NCI-H2107 treated with DMSO at 0.1 percent for 48 hours (cell line): Measurements from ENCODE around the gene NIT1.

Source experiments
- DNase-seq: peaks from one replicate; lab custom pipeline; 2025; ENCODE audit not compliant: unreplicated experiment; lab: John Stamatoyannopoulos, UW

Gene NIT1

DNA sequence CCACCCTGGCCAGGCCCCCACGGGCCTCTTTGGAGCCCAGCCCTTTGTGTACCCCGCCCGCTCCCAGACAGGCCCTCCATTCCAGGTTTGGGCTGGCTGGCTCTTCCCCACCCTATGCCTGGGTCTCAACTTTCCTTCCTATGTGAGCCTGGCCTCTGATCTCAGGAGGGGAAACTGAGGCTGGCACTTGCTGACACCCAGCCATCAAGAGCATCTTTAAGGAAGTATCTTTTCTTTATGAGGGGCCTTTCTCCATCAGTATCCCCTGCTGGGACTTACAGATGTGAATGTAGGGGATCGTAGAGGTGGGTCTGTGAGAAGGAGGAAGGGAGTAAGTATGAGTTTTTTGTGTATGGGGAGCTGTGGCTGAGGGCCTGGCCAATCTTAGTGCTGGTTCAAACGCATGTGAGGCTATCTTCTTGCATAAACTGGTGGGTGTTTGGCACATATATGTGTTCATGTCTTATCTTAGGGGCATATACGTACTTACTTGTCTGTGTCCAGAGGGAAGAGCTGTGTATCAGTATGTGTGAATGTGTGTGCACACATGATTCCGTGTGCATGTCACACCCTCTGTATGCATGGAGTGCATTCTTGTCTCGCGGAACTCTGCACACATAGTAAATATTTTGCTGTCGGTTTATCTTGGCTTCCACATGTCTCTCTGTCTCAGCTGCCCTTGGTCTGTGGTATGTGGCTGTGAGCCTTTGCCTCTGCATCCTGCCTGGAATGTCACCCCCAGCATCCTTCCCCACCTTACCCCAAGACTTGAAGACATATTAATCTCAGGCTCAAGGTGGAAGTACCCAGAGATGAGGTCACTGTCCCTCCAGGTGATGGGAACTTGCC lies 33.9 kb upstream of the NIT1 start:
- DNase-seq = no peak

GRCh38 chr1:161084597-161084988 lies 33.3 kb upstream of the NIT1 start:
- DNase-seq = no peak

GRCh38 chr1:161085165-161085564 lies 32.7 kb upstream of the NIT1 start:
- DNase-seq = no peak

- DNase-seq = no peak
Measured at GRCh38 chr1:161086457-161086856, 31.4 kb upstream of the NIT1 start.

DNA sequence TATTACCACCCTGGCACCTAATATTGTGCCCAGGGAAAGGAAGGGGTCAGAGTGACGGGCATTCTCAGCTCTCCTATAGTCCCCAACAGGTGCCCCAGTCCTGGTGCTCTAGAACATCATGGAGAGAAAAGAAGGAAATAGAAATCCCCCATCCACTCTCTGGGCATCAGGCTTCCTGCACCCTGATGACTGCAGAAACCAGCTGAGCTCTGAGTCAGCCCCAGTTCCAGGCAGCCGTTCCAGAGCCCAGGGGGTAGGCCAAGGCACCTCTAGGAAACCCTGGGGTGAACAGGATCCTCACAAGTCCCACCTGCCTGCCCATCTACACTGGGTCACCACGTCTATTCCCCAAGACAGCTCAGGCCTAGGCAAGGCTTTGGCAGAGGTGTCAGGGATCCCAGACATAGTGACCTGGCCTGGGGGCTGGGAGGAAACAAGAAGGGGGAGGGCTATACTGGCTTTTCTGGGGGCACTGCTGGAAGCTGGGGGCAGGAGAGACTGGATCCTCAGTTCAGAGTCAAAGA lies 29.3 kb upstream of the NIT1 start:
- DNase-seq = no peak

DNA sequence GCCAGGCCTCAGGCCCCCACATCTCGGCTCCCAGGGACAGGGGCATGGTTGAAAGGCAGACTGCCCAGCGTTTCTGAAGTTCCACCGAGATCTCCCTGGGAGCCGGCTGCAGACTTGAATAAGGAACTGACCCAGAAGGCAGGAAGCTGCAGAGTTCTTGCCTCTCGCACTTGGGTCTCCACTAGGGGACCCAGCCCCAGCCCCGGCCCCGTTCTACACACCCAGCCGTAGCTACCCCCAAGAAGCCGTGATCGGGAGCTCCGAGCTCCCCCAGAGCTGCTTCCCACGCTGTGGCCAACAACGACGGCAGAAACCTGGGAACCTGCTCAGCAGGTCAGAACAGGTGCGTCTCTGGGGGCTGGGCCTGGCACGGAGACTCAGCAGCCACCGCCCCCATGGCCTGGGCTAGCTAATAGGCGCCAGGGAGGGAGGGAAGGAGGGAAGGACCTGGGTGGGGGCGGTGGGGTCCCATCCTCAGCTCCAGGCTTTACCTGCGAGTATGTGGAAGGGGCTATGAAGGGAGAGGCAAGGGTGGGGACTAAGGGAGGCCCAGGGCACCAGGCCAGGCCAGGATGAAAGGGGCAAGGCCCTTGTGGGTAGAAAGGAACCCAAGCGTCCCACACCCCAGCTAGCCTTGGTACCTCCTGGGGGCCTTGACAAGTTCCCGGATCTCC lies 28.5 kb upstream of the NIT1 start, which contains the start of gene NECTIN4:
TSS of gene NECTIN4 (minus strand) at position 308 of the 674 bp plus-strand sequence. CDS start at position 46, 262 bp downstream.
- no peak for DNase-seq

- no peak for DNase-seq
Measured at GRCh38 chr1:161089938-161090337, 28.0 kb upstream of the NIT1 start.

DNA sequence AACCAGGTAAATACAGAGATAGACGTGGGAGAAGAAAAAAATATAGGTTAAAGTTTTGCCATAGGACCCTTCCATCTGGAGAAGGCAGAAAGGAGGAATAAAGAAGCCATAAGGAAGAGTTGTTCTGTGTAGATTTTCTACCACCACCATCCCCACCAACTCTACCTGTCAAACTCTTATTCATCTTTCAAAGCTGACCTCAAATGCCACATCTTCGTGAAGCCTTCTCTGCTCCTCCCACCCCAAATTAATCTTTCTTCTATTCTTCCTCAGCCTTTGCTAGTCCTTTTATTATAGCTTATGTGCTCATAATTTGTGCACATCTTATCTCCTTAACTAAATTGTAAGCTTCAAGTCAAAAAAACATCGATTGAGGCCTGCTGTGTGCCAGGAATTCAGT lies 27.3 kb upstream of the NIT1 start:
- DNase-seq = no peak

DNA sequence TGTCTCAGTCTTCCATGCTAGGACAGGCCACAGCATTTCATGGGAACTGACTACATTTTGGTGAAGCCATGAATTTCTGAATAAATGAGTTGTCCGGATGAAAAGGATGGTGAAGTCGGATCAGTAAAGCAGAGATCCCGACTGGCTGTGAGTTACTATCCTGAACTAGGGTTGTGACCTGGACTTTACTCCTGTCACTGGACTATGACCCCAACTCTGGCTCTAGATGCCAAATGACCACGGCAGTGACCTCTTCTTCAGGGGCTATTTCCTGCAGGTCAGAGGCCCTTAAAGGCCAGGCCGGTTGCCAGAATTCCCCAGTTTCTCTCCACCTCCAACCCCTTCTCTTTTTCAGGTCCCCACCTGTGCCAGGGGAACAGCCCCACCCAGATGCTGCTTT lies 26.8 kb upstream of the NIT1 start:
- DNase-seq = no peak

GRCh38 chr1:161091796-161092507 lies 26.0 kb upstream of the NIT1 start:
- no peak for DNase-seq

DNA sequence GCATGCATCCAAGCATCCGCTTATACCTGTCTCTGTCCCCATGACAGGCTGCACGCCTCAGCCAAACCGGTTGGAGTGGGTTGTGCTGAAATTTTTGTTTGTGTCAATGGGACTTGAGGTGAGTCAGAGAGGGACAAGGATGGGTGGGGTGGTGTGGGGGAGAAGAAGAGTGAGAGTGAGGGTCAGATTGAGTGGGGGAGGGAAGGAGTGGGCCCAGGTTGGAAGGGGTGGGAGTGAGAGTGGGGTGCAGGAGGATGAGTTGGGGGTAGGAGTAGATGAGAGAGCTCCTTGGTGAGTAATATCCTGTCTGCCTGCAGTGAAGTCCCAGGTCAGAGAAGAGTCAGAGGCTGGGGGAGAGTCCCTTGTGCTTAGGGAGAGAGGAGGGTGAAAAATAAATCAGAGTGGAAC lies 25.3 kb upstream of the NIT1 start:
- DNase-seq = no peak

- DNase-seq = no peak
Measured at GRCh38 chr1:161094481-161094880, 23.4 kb upstream of the NIT1 start.

- DNase-seq = no peak
Measured at GRCh38 chr1:161095230-161095629, 22.7 kb upstream of the NIT1 start.

GRCh38 chr1:161096015-161096414 lies 21.9 kb upstream of the NIT1 start:
- no peak for DNase-seq

DNA sequence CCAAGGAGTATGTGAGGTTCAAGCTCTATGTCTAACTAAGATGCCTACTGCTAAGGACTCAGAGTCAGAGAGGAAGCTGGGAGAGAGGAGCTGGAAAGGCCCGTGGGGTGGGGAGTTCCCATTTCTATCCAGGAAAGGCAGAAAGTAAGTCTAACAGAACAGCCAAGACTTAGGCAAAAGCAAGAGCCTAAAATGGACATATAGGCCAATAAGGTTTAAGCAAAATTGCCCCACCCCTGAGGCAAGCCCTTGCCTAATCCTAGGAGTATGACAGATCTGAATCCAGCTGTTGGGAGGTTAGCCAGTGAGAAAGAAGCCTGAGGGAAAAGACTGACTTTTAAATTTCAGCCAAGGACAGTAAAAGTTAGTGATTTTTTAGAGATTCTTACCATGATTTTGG lies 21.4 kb upstream of the NIT1 start:
- DNase-seq = no peak

- DNase-seq = peak; percentile 85
Measured at GRCh38 chr1:161098210-161099068, 19.5 kb upstream of the NIT1 start, which contains the start of gene KLHDC9. Gene KLHDC9 (plus strand): TSS chr1:161098361. CDS start chr1:161098536, 175 bp downstream.

- no peak for DNase-seq
Measured at GRCh38 chr1:161099090-161099802, 18.7 kb upstream of the NIT1 start.

GRCh38 chr1:161100556-161100955 lies 17.3 kb upstream of the NIT1 start:
- no peak for DNase-seq

GRCh38 chr1:161106431-161106830 lies 11.5 kb upstream of the NIT1 start:
- DNase-seq = no peak

DNA sequence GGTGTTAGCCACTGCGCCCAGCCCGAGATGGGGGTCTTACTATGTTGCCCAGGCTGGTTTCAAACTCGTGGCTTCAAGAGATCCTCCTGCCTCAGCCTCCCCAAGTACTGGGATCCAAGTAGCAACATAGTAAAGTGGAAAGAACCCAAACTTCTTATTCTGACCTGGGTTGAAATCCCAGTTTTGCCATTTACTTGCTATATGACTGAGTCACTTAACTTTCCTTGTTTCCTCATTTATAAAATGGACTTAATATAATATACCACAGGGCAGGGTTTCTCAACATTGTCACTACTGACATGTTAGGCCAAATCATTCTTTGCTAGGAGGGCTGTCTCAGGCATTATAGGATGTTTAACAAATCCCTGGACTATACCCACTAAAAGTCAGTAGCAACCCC lies 6.8 kb upstream of the NIT1 start:
- DNase-seq = no peak
